KMS-11 (cell line): ENCODE data around the gene RPS2.

ENCODE experiments used
- H2AFZ ChIP-seq: fragments of 200-600 bp; sonication (generic); 2 replicates; pipeline ENCODE4 v1.6.1; 2016; ENCODE audit warnings: antibody characterized with exemption, mixed run types, low read depth
- H3K27ac ChIP-seq: fragments of 200-600 bp; sonication (generic); 2 replicates; pipeline ENCODE4 v1.6.1; 2016; ENCODE audit warnings: mild to moderate bottlenecking, mixed run types
- H3K27me3 ChIP-seq: fragments of 200-600 bp; sonication (generic); 2 replicates; pipeline ENCODE4 v1.6.1; 2017; ENCODE audit warnings: mild to moderate bottlenecking, low read depth, mixed run types, moderate library complexity; ENCODE audit not compliant: insufficient read depth
- H3K36me3 ChIP-seq: fragments of 200-600 bp; sonication (generic); 2 replicates; pipeline ENCODE4 v1.6.1; 2017; ENCODE audit warnings: mild to moderate bottlenecking, mixed run types; ENCODE audit not compliant: insufficient read depth
- H3K4me1 ChIP-seq: fragments of 200-600 bp; sonication (generic); 2 replicates; pipeline ENCODE4 v1.6.1; 2016; ENCODE audit warnings: mild to moderate bottlenecking, low read depth, mixed run types; ENCODE audit not compliant: poor library complexity, severe bottlenecking
- H3K4me2 ChIP-seq: fragments of 200-600 bp; sonication (generic); 2 replicates; pipeline ENCODE4 v1.7.0; 2016; ENCODE audit warnings: mild to moderate bottlenecking, mixed run types
- H3K4me3 ChIP-seq: fragments of 200-600 bp; sonication (generic); IDR thresholded peaks from 2 replicates; pipeline ENCODE4 v1.6.1; 2017; ENCODE audit warnings: low read depth, low read length, mixed read lengths; ENCODE audit not compliant: insufficient read depth
- H3K79me2 ChIP-seq: fragments of 200-600 bp; sonication (generic); 2 replicates; pipeline ENCODE4 v1.6.1; 2016; ENCODE audit warnings: low read depth, mixed run types; ENCODE audit not compliant: insufficient read depth
- H3K9ac ChIP-seq: fragments of 200-600 bp; sonication (generic); 2 replicates; pipeline ENCODE4 v1.6.1; 2016; ENCODE audit warnings: mild to moderate bottlenecking, mixed run types
- H4K20me1 ChIP-seq: fragments of 200-600 bp; sonication (generic); 2 replicates; pipeline ENCODE4 v1.6.1; 2016; ENCODE audit warnings: mild to moderate bottlenecking, mixed run types; ENCODE audit not compliant: insufficient read depth
- TF ChIP-seq, protein P1 (sequence below): fragments of 200-600 bp; sonication (generic); conservative IDR thresholded peaks from 2 replicates; pipeline ENCODE4 v1.6.1; 2017; ENCODE audit warnings: low read depth, mild to moderate bottlenecking, antibody characterized with exemption, low read length, moderate library complexity, mixed read lengths

RPS2 gene

DNA sequence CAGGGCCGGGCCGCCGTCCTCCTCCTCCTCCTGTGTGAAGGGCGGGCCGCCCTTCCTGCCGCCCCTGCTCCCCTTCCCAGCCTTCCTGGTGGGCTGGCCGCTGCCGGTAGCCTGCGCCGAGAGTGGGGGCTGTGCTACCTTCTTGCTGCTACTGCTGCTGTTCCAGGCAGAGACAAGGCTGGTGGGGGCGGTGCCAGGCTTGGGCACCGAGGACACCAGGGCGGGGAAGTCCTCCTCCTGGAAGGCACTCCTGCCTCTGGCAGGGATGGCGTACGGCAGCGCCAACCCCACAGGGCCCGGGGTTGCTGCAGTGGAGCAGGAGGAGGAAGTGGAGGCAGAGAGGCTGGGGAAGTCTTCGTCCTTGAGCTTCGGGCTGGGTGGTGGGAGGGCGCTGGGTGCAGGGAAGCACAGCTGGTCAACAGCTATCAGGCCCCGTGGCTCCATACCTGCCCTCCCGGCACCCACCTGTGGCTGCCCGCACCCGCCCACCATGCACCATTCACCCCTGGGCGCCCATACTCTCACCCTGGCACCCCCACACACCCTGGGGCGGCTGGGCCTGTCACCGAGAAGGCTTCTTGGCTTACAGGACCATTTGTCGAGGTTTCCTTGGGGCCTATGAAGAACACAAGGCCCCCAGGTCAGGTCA, 35.4 kb upstream of the RPS2 start:
- TF ChIP-seq, protein P1, sequence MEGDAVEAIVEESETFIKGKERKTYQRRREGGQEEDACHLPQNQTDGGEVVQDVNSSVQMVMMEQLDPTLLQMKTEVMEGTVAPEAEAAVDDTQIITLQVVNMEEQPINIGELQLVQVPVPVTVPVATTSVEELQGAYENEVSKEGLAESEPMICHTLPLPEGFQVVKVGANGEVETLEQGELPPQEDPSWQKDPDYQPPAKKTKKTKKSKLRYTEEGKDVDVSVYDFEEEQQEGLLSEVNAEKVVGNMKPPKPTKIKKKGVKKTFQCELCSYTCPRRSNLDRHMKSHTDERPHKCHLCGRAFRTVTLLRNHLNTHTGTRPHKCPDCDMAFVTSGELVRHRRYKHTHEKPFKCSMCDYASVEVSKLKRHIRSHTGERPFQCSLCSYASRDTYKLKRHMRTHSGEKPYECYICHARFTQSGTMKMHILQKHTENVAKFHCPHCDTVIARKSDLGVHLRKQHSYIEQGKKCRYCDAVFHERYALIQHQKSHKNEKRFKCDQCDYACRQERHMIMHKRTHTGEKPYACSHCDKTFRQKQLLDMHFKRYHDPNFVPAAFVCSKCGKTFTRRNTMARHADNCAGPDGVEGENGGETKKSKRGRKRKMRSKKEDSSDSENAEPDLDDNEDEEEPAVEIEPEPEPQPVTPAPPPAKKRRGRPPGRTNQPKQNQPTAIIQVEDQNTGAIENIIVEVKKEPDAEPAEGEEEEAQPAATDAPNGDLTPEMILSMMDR, result no peak
- no peaks in the 10 kb centered on the region for H4K20me1 ChIP-seq
- H3K36me3 ChIP-seq, result no peaks in the 10 kb centered on the region
- no peak overlapping the region for H2AFZ ChIP-seq
- no peak overlapping the region for H3K4me2 ChIP-seq
- peaks cover 13% of the 10 kb centered on the region; the same call in 1 of the 2 replicates for H3K79me2 ChIP-seq
- H3K27ac ChIP-seq, result no peak overlapping the region
- no peak overlapping the region for H3K9ac ChIP-seq
- H3K4me1 ChIP-seq, result peaks cover 3% of the 10 kb centered on the region
- H3K27me3 ChIP-seq, result no peaks in the 10 kb centered on the region
- no peak overlapping the region for H3K4me3 ChIP-seq

DNA sequence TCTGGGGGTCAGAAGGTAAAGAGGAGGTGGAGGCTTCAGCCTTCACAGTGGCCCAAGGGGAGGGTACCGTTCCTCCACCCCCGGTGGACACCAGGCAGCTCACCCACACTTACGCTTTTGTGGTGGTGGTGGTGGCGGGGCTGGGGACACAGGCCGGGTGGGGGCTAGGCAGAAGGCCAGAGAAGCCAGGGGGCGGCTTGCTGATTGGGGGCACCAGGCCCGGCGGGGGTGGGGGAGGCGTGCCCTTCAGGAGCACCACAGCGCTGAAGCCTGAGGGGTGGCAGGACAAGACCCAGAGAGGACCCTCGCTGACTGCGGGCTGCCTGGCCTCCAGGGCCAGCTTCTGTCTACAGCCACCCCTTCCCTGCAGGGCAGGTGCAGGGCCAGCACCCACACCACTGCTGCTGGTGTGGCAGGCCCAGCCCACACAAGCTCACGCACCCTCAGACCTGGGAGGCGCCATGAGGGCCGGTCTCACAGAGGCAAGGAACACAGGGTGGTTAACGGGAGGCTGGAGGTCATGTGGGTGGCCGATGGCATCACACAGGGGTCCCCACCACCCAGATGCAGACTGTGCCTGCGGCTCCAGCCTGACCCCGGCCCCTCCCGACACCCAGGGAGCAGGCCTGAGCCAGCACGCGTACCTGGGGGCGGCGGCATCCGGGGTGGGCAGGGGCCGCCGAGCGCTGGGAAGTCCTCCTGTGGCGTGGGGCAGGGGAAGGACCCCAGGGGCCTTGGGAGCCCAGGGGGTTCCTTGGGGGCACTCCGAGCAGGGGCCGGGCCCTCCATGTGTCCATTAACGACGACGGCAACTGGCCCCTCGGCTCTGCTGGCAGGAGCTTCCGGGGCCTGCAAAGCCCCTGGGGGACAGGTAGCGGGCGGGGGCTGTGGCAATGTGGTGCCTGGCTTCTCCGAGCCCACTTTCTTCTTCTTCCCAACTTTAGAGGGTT, 34.5 kb upstream of the RPS2 start:
- no peaks in the 10 kb centered on the region for H3K36me3 ChIP-seq
- no peak overlapping the region for H3K4me2 ChIP-seq
- H4K20me1 ChIP-seq, result no peaks in the 10 kb centered on the region

DNA sequence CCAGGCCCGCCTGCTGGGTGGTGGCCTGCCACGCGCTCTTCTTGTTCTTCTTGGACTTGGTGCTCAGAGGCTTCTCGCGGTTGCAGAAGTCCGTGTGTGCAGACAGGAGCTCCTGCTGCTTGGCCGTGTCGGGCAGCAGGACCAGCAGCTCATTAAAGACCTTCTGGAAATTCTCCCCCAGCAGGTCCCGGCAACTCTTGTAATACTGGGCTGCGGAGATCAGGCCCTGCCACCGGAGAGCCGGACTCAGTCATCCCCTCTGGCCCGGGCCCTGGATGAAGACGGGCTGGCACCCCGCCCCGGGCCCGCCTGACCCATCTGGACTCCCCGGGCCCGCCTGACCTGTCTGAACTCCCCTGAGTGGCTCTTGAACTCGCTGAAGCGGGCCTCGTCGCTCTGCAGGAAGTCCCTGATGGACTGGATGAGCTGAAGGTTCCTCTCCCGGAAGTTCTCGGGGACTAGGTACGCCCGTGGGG, 33.8 kb upstream of the RPS2 start:
- Histone ChIP-seq H4K20me1 (no peaks in the 10 kb centered on the region), H3K27me3 (no peaks in the 10 kb centered on the region), H2AFZ (no peak overlapping the region), H3K9ac (no peak overlapping the region), H3K79me2 (0 out of 2 replicates have a peak, but pooled peaks cover 3% of the 10 kb centered on the region), H3K36me3 (no peaks in the 10 kb centered on the region), H3K27ac (no peak overlapping the region), H3K4me2 (no peak overlapping the region), H3K4me1 (peaks cover 3% of the 10 kb centered on the region), H3K4me3 (no peak overlapping the region)
- TF ChIP-seq, protein P1, result no peak

More for the DNA sequence above, 34.5 kb upstream of the RPS2 start:
- Histone ChIP-seq H3K4me3 (no peak overlapping the region), H3K9ac (no peak overlapping the region), H2AFZ (no peak overlapping the region), H3K4me1 (peaks cover 3% of the 10 kb centered on the region), H3K79me2 (peaks cover 5% of the 10 kb centered on the region; the same call in 1 of the 2 replicates), H3K27ac (no peak overlapping the region), H3K27me3 (no peaks in the 10 kb centered on the region)
- TF ChIP-seq, protein P1, result no peak

DNA sequence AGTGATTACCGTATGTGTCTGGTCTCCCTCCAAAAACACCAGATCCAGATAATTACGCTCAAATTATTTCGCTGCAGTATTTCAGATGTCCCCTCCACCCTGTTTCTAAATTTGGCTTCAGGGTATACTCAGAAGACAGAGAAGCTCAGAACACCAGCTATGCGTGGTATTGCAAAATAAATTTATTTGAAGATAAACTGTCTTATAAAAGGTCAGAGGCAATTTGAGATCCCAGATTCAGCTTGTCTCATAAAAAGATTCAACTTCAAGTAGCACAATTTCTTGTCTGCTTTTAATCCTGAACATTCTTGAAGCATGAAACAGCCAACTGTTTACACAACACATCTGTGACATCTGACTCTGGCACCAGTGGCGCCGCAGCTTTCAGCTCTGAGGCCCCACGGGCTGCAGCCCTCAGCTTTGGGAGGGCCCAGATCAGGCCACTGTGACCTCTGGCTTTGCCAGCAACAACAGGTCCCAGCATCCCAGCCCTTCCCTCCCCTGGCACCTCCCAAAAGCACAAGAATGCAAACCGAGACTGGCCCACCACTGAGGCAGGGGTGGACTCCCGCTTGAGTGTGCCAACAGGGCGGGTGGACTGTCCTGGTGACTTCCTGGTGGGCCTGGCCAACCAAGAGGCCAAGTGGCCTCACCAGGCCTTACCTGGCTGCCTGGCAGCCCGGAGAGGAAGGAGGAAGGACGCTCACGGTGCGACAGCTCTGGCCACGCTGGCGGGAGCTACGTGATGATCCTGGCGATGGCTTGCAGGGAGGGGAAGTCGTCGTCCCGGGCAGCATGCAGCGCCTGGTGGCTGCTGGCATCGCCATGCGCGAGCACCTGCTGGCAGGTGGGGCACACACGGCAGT, 33.1 kb upstream of the RPS2 start:
- TF ChIP-seq, protein P1, result no peak
- no peak overlapping the region for H3K4me3 ChIP-seq
- no peak overlapping the region for H2AFZ ChIP-seq
- H3K27me3 ChIP-seq, result no peaks in the 10 kb centered on the region
- H3K27ac ChIP-seq, result no peak overlapping the region
- H3K9ac ChIP-seq, result no peak overlapping the region
- peaks cover 5% of the 10 kb centered on the region for H3K4me1 ChIP-seq
- no peaks in the 10 kb centered on the region for H3K36me3 ChIP-seq
- H4K20me1 ChIP-seq, result no peaks in the 10 kb centered on the region
- no peaks in the 10 kb centered on the region for H3K79me2 ChIP-seq
- no peak overlapping the region for H3K4me2 ChIP-seq
